NCI-H345 treated with DMSO at 0.1 percent for 48 hours (cell line): ENCODE results near the gene TM7SF2.
"Not testable (repeated sequence)": the region's sequence is repeated elsewhere in the genome, so short reads cannot be mapped to it uniquely, and the experiment has no call there.

Source experiments
- DNase-seq: peaks from one replicate; lab custom pipeline; 2025; ENCODE audit not compliant: unreplicated experiment; lab: John Stamatoyannopoulos, UW

Gene TM7SF2

GRCh38 chr11:65114538-65115171 is 3.0 kb downstream of the TM7SF2 start:
- DNase-seq = no peak

- no peak for DNase-seq
Observed at GRCh38 chr11:65115361-65116082, 3.9 kb downstream of the TM7SF2 start.

DNA sequence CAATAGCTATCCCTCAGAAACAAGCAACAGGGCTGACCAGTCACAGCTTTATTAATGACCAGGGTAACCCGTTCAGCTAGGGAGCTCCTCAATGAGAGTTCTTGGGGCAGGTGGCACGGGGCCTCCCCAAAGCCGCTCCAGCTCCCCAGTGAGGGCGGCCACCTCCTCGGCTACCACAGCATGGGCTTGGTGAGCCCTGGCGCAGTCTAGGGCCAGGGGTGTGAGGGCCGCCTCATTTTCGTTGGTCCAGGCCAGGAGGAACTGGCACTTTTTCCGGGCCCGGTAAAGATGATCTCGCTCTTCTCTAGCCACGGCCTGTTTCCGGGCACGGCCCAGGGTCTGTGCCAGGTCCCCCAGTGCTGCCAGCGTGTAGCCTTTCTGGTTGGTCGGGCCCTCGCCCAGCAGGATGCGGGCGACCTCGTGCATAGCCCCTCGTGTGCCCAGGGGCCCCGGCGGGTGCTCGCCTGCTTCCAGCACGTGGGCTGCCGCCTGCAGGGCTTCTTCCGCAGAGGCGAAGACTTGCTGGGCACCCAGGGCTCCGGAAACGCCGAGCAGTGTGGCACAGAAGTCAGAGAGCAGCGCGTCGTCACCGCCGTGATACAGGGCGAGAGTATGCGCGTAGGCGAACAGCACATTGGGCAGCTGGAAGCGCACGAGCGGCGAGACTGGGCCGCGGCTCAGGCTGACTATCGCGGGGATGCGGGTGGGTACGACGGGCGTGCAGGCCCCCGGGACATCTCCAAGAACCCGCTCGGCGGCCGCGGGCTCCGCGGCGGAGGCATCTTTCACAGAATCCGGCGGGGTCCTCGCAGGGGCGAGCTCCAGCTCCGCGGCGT is 4.9 kb downstream of the TM7SF2 start:
- no peak for DNase-seq

GRCh38 chr11:65117206-65118096 is 5.8 kb downstream of the TM7SF2 start, which contains the start of gene ZNHIT2:
ZNHIT2 (minus strand) TSS chr11:65117701; CDS start chr11:65117653, 48 bp downstream.
- peak; percentile 97 for DNase-seq

GRCh38 chr11:65118097-65118837 is 6.6 kb downstream of the TM7SF2 start:
- DNase-seq = no peak

DNA sequence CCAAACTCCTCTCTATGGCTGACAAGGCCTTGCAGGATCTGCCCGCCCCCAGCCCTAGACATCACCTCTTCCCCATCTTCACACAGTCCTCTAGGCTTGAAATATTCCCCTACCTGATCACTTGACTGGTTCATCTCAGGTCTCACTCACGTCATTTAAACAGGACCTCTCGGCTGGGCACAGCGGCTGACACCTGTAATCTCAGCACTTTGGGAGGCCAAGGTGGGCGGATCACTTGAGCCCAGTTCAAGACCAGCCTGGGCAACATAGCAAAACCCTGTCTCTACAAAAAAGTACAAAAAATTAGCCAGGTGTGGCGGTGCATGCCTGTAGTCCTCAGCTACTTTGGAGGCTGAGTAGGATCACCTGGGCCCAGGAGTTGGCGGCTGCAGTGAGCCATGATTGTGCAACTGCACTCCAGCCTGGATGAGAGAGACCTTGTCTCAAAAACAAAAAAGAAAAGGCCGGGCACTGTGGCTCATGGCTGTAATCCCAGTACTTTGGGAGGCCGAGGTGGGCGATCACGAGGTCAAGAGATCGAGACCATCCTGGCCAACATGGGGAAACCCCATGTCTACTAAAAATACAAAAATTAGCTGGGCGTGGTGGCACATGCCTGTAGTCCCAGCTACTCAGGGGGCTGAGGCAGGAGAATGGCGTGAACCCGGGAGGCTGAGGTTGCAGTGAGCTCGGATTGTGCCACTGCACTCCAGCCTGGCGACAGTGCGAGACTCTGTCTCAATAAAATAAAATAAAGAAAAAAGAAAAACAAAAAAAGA is 7.4 kb downstream of the TM7SF2 start:
- DNase-seq = not testable (repeated sequence)

- DNase-seq = no peak
Observed at GRCh38 chr11:65119670-65119995, 8.0 kb downstream of the TM7SF2 start.

DNA sequence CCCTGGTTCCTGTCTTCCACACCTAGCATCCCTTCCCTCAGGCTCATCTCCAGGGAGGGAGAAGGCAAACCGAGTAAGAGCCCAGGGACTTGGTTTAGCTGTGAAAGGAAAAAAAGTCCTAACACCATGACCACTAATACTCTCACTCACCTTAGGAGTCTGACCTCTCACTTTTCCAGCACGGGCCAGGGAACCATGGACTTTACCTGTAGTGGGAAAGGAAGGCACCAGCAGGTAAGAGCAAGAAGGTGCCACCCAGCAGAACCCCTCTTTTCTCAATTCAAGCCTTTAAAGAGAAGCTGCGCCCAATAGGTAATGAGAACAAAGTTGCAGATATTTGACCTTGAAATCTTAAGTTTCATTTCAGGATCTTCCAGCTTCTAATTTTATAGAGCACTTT is 9.2 kb downstream of the TM7SF2 start:
- DNase-seq = no peak

DNA sequence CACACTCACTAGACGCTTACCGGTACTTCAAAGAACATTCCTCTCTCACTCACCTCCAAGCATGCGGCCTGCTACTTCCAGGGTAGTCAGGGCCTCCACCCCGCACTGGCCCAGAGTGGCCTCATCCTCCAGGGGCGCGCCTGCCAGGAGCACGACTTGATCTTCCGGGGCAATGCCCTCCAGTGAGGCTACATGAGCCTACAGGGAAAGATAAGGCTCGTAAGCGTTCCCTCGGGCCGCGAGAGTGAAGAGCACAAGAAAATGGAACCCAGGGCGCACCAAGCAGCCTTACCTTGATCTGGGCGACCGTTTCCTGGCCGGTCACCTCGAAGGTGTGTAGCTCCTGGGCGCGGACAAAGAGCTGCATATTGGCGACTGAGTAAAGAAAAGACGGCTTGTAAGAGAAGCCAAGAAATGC is 9.8 kb downstream of the TM7SF2 start:
- no peak for DNase-seq

- peak; percentile 98 for DNase-seq
Observed at GRCh38 chr11:65121865-65122696, 10.4 kb downstream of the TM7SF2 start, which contains the start of the genes FAU and MRPL49. FAU (minus strand) TSS chr11:65122134; CDS start chr11:65121813, 321 bp downstream. MRPL49 (plus strand) TSS chr11:65122321; CDS start chr11:65122347, 26 bp downstream.

- no peak for DNase-seq
Observed at GRCh38 chr11:65124480-65125196, 13.0 kb downstream of the TM7SF2 start.

- DNase-seq = no peak
Observed at GRCh38 chr11:65125197-65126056, 13.8 kb downstream of the TM7SF2 start.

DNA sequence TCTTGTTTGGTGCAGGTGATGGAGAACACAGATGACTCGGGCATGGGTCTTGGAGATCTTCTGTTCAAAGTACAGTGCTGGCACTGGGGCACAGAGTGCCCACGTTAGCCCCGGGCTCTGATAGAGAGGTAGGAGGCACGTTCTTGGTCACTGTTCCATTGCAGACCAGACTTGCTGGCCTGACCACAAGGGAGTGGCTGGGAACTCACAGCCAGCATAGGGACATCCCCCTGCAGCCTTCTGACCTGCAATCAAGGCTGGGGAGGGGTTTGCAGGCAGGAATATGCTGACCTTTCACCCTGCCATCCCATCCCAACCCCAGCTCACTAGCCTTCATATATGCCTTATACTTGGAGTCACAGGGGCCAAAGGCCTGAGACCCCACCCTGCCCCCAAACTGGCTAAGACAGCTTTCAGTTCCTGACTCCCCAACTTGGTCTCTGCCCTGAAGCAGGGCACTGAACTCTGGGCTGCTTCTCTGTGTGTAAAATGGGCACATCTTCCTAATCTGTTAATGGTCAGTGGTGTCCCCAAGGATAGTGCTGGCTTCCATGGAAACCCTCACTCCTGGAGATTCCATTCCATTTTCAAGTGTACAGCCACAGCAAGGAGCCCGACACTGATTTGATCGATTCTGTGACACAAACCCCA is 15.1 kb downstream of the TM7SF2 start:
- no peak for DNase-seq

GRCh38 chr11:65127473-65128181 is 16.0 kb downstream of the TM7SF2 start:
- no peak for DNase-seq
